Measurements from ENCODE around the gene MCF2L2.

DNA sequence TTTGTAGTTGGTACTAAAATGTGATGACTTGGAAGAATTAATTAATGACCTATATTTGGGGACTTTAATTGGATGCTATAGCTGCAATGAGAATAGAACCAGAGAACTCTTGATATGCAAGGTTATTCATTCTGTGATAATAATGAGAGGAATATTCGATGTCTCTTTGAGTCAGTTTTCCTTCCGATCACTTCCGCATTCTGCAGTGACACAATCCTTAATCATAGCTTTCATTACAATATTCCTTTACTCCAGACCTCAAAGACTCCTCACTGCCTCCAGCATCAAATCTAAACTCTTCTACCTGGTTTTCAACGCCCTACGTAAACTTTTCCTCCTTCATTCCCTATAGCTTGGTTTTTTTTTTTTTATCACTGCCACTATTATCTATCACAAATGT, 153.8 kb downstream of the MCF2L2 start:
- no peak for TF ChIP-seq POLR2A (IDR thresholded peaks at IDR 0.05; ENCODE audit: low read depth, low read length)
- no peak for TF ChIP-seq TAF1 (IDR thresholded peaks at IDR 0.05; ENCODE audit: borderline replicate concordance, low read depth, low read length)
